RWPE1 (cell line): Measurements from ENCODE around the gene PALLD.

Experiments used
- CTCF ChIA-PET: fragments of 350-600 bp; sonication (Branson Sonifier 250); formaldehyde crosslinking; extraction: SDS; loops from one replicate; lab custom pipeline; 2021; lab: Yijun Ruan, JAX
- POLR2A ChIA-PET: fragments of 400-600 bp; formaldehyde crosslinking; extraction: SDS; loops from one replicate; lab custom pipeline; 2020; ENCODE audit warnings: antibody characterized with exemption; ENCODE audit not compliant: low non-redundant PET; lab: Yijun Ruan, JAX
- DNase-seq: peaks from one replicate; pipeline ENCODE4 v3.0.0; 2012; ENCODE audit warnings: low spot score
- H3K27ac ChIP-seq: fragments of 450-650 bp; 2 replicates; pipeline ENCODE4 v1.5.1; 2017
- CTCF ChIP-seq: fragments of 450-650 bp; conservative IDR thresholded peaks from 2 replicates; pipeline ENCODE4 v1.5.1; 2017; ENCODE audit warnings: low read depth, mild to moderate bottlenecking

The PALLD gene

DNA sequence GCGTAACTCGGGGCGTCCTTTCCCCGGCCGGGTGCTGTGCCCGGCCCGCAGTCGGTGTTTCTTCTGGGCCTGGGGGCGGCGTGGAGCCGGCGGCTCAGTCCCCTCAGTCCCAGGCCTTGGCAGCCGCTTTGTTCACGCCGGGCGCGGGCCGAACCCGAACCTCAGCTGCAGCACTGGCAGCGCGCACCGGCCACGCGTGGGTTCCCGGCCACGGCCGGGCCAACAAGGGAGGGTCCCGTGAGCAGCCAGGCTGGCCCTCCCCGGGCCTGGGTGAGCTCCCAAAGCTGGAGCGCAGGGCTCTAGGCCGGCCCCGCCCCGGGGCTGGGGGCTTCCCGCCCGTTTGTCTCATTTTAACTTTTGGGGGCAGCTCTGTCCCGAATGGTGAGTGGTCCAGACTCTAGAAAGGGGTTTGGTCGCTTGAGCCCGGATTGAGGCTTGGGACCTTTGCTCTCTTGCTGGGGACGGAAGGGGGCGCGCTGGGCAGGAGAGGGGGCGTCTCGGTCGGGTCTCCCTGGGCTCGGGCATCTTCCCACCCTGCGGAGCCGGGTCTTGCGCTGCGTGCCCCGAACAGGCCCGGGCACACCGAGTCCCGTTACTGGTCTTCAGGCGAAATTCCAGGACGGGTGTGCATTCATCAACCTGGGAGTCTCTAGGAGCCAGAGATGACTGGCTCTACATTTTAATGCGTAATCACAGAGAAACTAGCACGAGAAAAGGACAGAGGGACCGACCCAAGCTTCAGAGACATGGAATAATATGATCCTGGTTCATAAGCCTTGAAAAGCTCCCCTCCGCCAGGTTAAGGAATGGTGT is 336.1 kb downstream of the PALLD start:
- DNase-seq = peak; percentile 59
- peak overlapping the region; percentile 92 for H3K27ac ChIP-seq
- CTCF ChIA-PET = interaction anchor here (0.5 to 2.5 kb wide), 6 partner anchors 75 to 719 kb away, joined by 3 to 10 read pairs (median 3); no protein-coding TSS in a partner anchor
- POLR2A ChIA-PET = interaction anchor here (1.5 kb wide), 1 partner anchor 16 kb away, joined by 23 read pairs; no protein-coding TSS in a partner anchor
- TF ChIP-seq CTCF = no peak; the same call in 1 of the 2 replicates

DNA sequence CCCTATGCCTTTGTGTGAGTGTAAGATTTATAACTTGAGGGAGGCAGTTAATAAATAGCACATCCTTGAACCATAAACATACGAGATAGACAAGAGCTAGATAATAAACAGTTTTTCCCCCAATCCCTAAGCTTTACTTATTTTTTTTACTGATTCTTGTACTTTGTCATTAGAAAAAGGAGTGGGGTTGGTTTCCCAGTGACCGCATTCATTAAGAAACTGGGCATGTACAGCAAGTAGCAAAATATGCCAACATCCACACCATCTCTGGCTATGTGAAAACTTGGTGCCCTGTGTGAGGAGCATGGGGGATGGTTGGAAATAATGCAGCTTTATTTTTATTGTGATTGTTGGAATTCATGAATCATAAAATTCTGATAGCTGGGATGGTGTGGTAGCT is 337.0 kb downstream of the PALLD start:
- POLR2A ChIA-PET = no interaction called here
- no peak for DNase-seq
- no peak for TF ChIP-seq CTCF
- no peak overlapping the region for H3K27ac ChIP-seq
- CTCF ChIA-PET = interaction anchor here (0.5 to 0.6 kb wide), 3 partner anchors 118 to 718 kb away, joined by 3 to 4 read pairs (median 3); no protein-coding TSS in a partner anchor

DNA sequence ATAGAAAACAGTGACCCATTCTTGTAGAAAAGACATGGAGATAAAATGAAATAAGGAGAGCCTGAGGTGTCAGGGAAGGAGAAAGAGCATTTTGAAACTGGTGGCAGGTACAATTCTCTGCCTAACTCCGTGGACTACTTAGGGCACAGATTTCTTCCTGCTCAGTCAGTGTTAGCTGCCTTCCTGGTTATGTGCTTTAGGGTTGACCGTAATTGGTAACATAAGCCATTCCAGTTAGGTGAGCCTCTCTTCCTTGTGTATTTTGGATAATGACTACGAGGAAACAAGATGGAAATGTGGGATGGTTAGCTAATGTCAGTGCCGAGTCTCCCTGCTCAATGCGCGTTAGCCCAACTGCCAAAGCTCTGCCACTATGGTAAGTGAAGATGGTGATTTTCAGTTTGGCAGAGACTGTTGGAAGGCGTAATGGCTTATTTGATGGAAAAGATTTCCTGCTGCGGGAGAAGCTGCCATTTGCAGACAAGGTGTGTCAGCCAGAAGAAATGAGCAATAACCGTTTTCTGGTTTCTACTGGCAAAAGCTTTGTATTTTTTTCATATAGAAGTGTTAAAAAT is 339.1 kb downstream of the PALLD start:
- POLR2A ChIA-PET = interaction anchor here (0.6 kb wide), 2 partner anchors 69 to 520 kb away, joined by 3 to 13 read pairs; no protein-coding TSS in a partner anchor
- CTCF ChIA-PET = no interaction called here

GRCh38 chr4:168836490-168836889 is 339.6 kb downstream of the PALLD start:
- no peak for TF ChIP-seq CTCF
- ChIA-PET POLR2A (interaction anchor here (0.6 kb wide), 1 partner anchor 520 kb away, joined by 3 read pairs; no protein-coding TSS in a partner anchor), CTCF (no interaction called here)
- no peak for DNase-seq
- H3K27ac ChIP-seq = no peak overlapping the region

More for the DNA sequence above, 339.1 kb downstream of the PALLD start:
- no peak overlapping the region for H3K27ac ChIP-seq
- DNase-seq = no peak
- no peak for TF ChIP-seq CTCF

GRCh38 chr4:168837922-168838321 is 341.1 kb downstream of the PALLD start:
- POLR2A ChIA-PET = no interaction called here
- peak overlapping the region; percentile 62 for H3K27ac ChIP-seq
- CTCF ChIA-PET = interaction anchor here (1.1 kb wide), 1 partner anchor 251 kb away, joined by 3 read pairs; no protein-coding TSS in a partner anchor
- TF ChIP-seq CTCF = no peak
- no peak for DNase-seq

GRCh38 chr4:168839758-168840391 is 343.0 kb downstream of the PALLD start:
- no peak for DNase-seq
- ChIA-PET CTCF (no interaction called here), POLR2A (no interaction called here)
- TF ChIP-seq CTCF = no peak
- peak overlapping the region; percentile 75 for H3K27ac ChIP-seq
